OCI-LY3 (cell line): ENCODE results near the gene TENM4.

Experiments used
- H2AFZ ChIP-seq: fragments of 200-600, 300-600 bp; shearing (Covaris generic); 2 replicates; pipeline ENCODE4 v1.6.0; 2014; ENCODE audit warnings: antibody characterized with exemption, low read depth, low read length
- H3K27ac ChIP-seq: fragments of 200-600, 300-600 bp; sonication (generic); 2 replicates; pipeline ENCODE4 v1.5.1; 2014; ENCODE audit warnings: mild to moderate bottlenecking, low read length, moderate library complexity, mixed read lengths
- H3K27me3 ChIP-seq: fragments of 200-600, 300-600 bp; sonication (generic); 2 replicates; pipeline ENCODE4 v1.6.1; 2014; ENCODE audit warnings: low read depth, low read length, mixed read lengths
- H3K36me3 ChIP-seq: fragments of 200-600, 300-600 bp; sonication (generic); replicated peaks from 2 replicates; pipeline ENCODE3; 2014; ENCODE audit warnings: low read depth, low read length, mixed read lengths
- H3K4me1 ChIP-seq: fragments of 300-600, 200-600 bp; sonication (generic); 2 replicates; pipeline ENCODE4 v1.6.1; 2014; ENCODE audit warnings: low read length, mixed read lengths
- H3K4me2 ChIP-seq: fragments of 200-600, 300-600 bp; sonication (generic); 2 replicates; pipeline ENCODE4 v1.6.1; 2014; ENCODE audit warnings: low read length, mixed read lengths
- H3K4me3 ChIP-seq: fragments of 300-600, 200-600 bp; sonication (generic); 2 replicates; pipeline ENCODE4 v1.5.1; 2014; ENCODE audit warnings: antibody characterized with exemption, mild to moderate bottlenecking, low read length, moderate library complexity
- H3K79me2 ChIP-seq: fragments of 300-600, 200-600 bp; shearing (Covaris generic); 2 replicates; pipeline ENCODE4 v1.6.1; 2014; ENCODE audit warnings: mild to moderate bottlenecking, low read length, mixed read lengths
- H3K9ac ChIP-seq: fragments of 300-600, 200-600 bp; shearing (Covaris generic); 2 replicates; pipeline ENCODE4 v1.6.0; 2014; ENCODE audit warnings: mild to moderate bottlenecking, low read length, moderate library complexity
- H3K9me3 ChIP-seq: fragments of 200-600, 300-600 bp; shearing (Covaris generic); 2 replicates; pipeline ENCODE4 v1.6.1; 2014; ENCODE audit warnings: low read length, mixed read lengths; ENCODE audit not compliant: insufficient read depth
- H4K20me1 ChIP-seq: fragments of 200-600, 300-600 bp; sonication (generic); 2 replicates; pipeline ENCODE4 v1.6.1; 2016; ENCODE audit warnings: low read length, mixed read lengths; ENCODE audit not compliant: insufficient read depth
- CTCF ChIP-seq: fragments of 200-600, 300-600 bp; sonication (generic); IDR thresholded peaks from 2 replicates; pipeline ENCODE4 v1.5.1; 2014; ENCODE audit warnings: antibody characterized with exemption, low read length, low read depth
- EZH2phosphoT487 ChIP-seq: fragments of 200-600 bp; shearing (Covaris generic); IDR thresholded peaks from 2 replicates; pipeline ENCODE4 v1.6.1; 2018; ENCODE audit warnings: antibody characterized with exemption, mixed run types, low read depth

Gene TENM4

GRCh38 chr11:78965432-78965831 is 475.4 kb downstream of the TENM4 start:
- Histone ChIP-seq H3K4me1 (no peaks in the 10 kb centered on the region), H3K36me3 (no peaks in the 10 kb centered on the region), H3K9ac (no peak overlapping the region), H2AFZ (no peak overlapping the region), H4K20me1 (no peaks in the 10 kb centered on the region), H3K79me2 (no peaks in the 10 kb centered on the region), H3K4me3 (no peak overlapping the region), H3K27ac (no peak overlapping the region), H3K9me3 (no peaks in the 10 kb centered on the region), H3K27me3 (no peaks in the 10 kb centered on the region), H3K4me2 (no peak overlapping the region)
- no peak for TF ChIP-seq EZH2phosphoT487
- TF ChIP-seq CTCF: no peak

GRCh38 chr11:78961937-78962701 is 478.7 kb downstream of the TENM4 start:
- no peak overlapping the region for H3K4me3 ChIP-seq
- no peak overlapping the region for H3K9ac ChIP-seq
- H4K20me1 ChIP-seq: no peaks in the 10 kb centered on the region
- H3K4me2 ChIP-seq: no peak overlapping the region
- H3K27me3 ChIP-seq: no peaks in the 10 kb centered on the region
- no peak overlapping the region for H3K27ac ChIP-seq
- no peaks in the 10 kb centered on the region for H3K36me3 ChIP-seq
- H2AFZ ChIP-seq: no peak overlapping the region
- H3K79me2 ChIP-seq: no peaks in the 10 kb centered on the region
- H3K9me3 ChIP-seq: no peaks in the 10 kb centered on the region
- H3K4me1 ChIP-seq: no peaks in the 10 kb centered on the region
- no peak for TF ChIP-seq CTCF

GRCh38 chr11:78961247-78961646 is 479.6 kb downstream of the TENM4 start:
- no peaks in the 10 kb centered on the region for H3K36me3 ChIP-seq
- no peak overlapping the region for H2AFZ ChIP-seq
- no peak overlapping the region for H3K4me3 ChIP-seq
- H3K79me2 ChIP-seq: no peaks in the 10 kb centered on the region
- no peaks in the 10 kb centered on the region for H3K9me3 ChIP-seq
- no peaks in the 10 kb centered on the region for H4K20me1 ChIP-seq
- no peaks in the 10 kb centered on the region for H3K4me1 ChIP-seq
- TF ChIP-seq CTCF: peak; percentile 14; the same call in 1 of the 2 replicates
- no peak for TF ChIP-seq EZH2phosphoT487
- no peak overlapping the region for H3K9ac ChIP-seq
- no peak overlapping the region for H3K27ac ChIP-seq
- H3K27me3 ChIP-seq: no peaks in the 10 kb centered on the region
- no peak overlapping the region for H3K4me2 ChIP-seq

- TF ChIP-seq CTCF: no peak
- no peak for TF ChIP-seq EZH2phosphoT487
- Histone ChIP-seq H3K9ac (no peak overlapping the region), H3K27ac (no peak overlapping the region), H3K4me1 (no peaks in the 10 kb centered on the region), H3K36me3 (no peaks in the 10 kb centered on the region), H3K9me3 (no peaks in the 10 kb centered on the region), H3K4me2 (no peak overlapping the region), H2AFZ (no peak overlapping the region), H3K4me3 (no peak overlapping the region), H4K20me1 (no peaks in the 10 kb centered on the region), H3K79me2 (no peaks in the 10 kb centered on the region), H3K27me3 (no peaks in the 10 kb centered on the region)
Observed at GRCh38 chr11:78958444-78958843, 482.4 kb downstream of the TENM4 start.
